ENCODE measurements around the gene DOCK4. TPM values are rescaled to one million over a fixed set of nuclear protein-coding genes. Genes with fewer than 3 reads are reported as not detected.

DOCK4 gene
- total and polyA plus RNA-seq, 4 donors = 7.2 to 48.9 (median 12.8) TPM

DNA sequence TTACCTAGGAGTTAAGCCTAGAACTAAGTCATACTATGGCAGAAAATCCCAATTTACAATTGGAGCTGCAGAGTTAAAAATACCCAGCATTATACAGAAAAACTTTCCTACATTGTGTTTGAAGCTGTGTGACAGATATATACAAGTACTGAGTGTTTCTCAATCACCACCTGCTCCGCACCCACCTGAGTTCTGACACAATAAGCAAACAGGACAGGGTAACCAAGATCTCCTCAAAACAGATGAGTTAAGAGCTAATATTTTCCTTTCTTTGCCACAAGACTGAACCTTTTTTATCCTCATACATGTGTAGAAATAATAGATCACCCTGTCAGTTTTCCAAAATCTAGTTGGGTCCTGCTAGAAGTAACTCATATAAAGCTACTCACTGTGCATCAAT lies 186.3 kb downstream of the DOCK4 start (continued):
- TF ChIP-seq JUND (IDR thresholded peaks at IDR 0.05) (peak in 1 of 2 donors; percentile 49), SP1 (IDR thresholded peaks at IDR 0.05) (peak; percentile 25)

DNA sequence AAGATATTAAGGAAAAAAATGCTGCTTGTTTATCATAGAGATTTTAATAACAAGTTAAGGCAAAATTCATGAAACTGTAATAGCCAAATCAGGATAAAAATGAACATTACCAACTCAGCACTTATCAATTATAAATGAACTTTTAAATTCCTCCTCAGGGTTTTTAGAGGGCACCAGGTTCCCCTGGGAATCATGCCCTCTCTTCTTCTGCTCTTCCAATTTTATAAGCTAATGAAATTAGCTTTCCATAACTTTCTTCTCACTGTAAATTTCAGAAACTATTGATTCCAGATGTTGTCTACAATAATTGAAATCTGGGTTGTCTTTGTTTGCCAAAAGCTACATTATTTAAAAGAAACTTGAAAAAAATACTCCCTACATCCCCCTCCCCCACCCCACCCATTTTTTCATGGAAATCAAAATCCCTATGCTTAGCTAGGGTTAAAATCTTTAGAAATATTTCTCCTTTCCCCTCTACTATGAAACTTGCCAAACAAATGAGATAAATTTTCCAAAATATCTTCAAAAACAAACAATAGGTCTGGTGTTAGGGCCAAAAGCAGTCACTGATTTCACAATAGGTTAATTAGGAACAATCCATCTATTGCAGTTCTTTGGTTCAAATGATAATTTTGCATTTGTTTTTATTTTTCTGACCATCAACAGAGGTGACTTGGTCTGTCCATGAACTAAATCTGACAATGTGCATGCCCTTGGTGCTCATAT lies 187.7 kb downstream of the DOCK4 start:
- H3K9ac ChIP-seq (ENCODE audit: low read depth in 1 of 2, low read length in 2 of 2) = no peak overlapping the region
- H3K9me3 ChIP-seq (ENCODE audit: control insufficient read depth in 4 of 4, low read length in 3 of 4) = no peaks in the 10 kb centered on the region
- H3K27ac ChIP-seq (ENCODE audit: low read depth in 1 of 2, low read length in 2 of 2) = peak overlapping the region; percentile 27 to 42
- no peak overlapping the region for H3K4me3 ChIP-seq (ENCODE audit: low read depth in 1 of 3, low read length in 3 of 3)
- H3K27me3 ChIP-seq (ENCODE audit: control insufficient read depth in 4 of 4, insufficient read depth in 4 of 4, low read length in 3 of 4) = no peaks in the 10 kb centered on the region
- no peaks in the 10 kb centered on the region for H3K36me3 ChIP-seq (ENCODE audit: control insufficient read depth in 4 of 4, insufficient read depth in 3 of 4, low read depth in 1 of 4, low read length in 3 of 4)
- DNase-seq (ENCODE audit: low spot score) = no peak
- peaks cover 4 to 20% (median 16%) of the 10 kb centered on the region in 4 donors for H3K4me1 ChIP-seq (ENCODE audit: control insufficient read depth in 4 of 4, insufficient read depth in 4 of 4, low read length in 3 of 4)
- peak in 1 of 2 donors; percentile 49 for TF ChIP-seq HNF4A (conservative IDR thresholded peaks at IDR 0.05)
- peak in 1 of 2 donors; percentile 12 for TF ChIP-seq JUND (IDR thresholded peaks at IDR 0.05)
- TF ChIP-seq, protein P1, sequence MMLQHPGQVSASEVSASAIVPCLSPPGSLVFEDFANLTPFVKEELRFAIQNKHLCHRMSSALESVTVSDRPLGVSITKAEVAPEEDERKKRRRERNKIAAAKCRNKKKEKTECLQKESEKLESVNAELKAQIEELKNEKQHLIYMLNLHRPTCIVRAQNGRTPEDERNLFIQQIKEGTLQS (IDR thresholded peaks at IDR 0.05) = no peak
- peak; percentile 34 for TF ChIP-seq NR2F2 (IDR thresholded peaks at IDR 0.05)
- no peak for TF ChIP-seq RAD21 (IDR thresholded peaks at IDR 0.05)
- TF ChIP-seq FOXA1 (IDR thresholded peaks at IDR 0.05) = no peak
- no peak for TF ChIP-seq TAF1 (conservative IDR thresholded peaks at IDR 0.05)
- peak; percentile 33 to 70 for TF ChIP-seq RXRA (IDR thresholded peaks at IDR 0.05)

DNA sequence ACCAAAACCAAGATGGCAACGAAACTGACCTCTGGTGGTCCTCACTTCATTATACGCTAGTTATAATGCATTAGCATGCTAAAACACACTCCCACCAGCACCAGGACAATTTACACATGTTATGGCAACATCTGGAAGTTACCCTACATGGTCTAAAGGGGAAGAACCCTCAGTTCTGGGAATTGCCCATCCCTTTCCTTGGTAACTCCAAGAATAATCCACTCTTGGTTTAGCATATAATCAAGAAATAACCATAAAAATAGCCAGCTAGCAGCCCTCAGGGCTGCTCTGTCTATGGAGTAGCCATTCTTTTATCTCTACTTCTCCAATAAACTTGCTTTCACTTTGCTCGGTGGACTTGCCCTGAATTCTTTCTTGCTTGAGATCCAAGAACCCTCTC lies 191.1 kb downstream of the DOCK4 start:
- DNase-seq (ENCODE audit: low spot score) = no peak
- Histone ChIP-seq H3K4me1 (ENCODE audit: control insufficient read depth in 4 of 4, insufficient read depth in 4 of 4, low read length in 3 of 4) (peaks cover under 1 to 18% (median 14%) of the 10 kb centered on the region in 4 donors), H3K4me3 (ENCODE audit: low read depth in 1 of 3, low read length in 3 of 3) (no peak overlapping the region), H3K27ac (ENCODE audit: low read depth in 1 of 2, low read length in 2 of 2) (no peak overlapping the region), H3K27me3 (ENCODE audit: control insufficient read depth in 4 of 4, insufficient read depth in 4 of 4, low read length in 3 of 4) (no peaks in the 10 kb centered on the region), H3K9me3 (ENCODE audit: control insufficient read depth in 4 of 4, low read length in 3 of 4) (no peaks in the 10 kb centered on the region), H3K36me3 (ENCODE audit: control insufficient read depth in 4 of 4, insufficient read depth in 3 of 4, low read depth in 1 of 4, low read length in 3 of 4) (no peaks in the 10 kb centered on the region), H3K9ac (ENCODE audit: low read depth in 1 of 2, low read length in 2 of 2) (no peak overlapping the region)
- no peak for TF ChIP-seq HNF4G (IDR thresholded peaks at IDR 0.05)
- TF ChIP-seq GABPA (IDR thresholded peaks at IDR 0.05 in 1 of 2, conservative IDR thresholded peaks at IDR 0.05 in 1 of 2) = no peak
- TF ChIP-seq, protein P2, sequence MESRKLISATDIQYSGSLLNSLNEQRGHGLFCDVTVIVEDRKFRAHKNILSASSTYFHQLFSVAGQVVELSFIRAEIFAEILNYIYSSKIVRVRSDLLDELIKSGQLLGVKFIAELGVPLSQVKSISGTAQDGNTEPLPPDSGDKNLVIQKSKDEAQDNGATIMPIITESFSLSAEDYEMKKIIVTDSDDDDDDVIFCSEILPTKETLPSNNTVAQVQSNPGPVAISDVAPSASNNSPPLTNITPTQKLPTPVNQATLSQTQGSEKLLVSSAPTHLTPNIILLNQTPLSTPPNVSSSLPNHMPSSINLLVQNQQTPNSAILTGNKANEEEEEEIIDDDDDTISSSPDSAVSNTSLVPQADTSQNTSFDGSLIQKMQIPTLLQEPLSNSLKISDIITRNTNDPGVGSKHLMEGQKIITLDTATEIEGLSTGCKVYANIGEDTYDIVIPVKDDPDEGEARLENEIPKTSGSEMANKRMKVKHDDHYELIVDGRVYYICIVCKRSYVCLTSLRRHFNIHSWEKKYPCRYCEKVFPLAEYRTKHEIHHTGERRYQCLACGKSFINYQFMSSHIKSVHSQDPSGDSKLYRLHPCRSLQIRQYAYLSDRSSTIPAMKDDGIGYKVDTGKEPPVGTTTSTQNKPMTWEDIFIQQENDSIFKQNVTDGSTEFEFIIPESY (IDR thresholded peaks at IDR 0.05) = no peak
- TF ChIP-seq FOXA1 (IDR thresholded peaks at IDR 0.05) = no peak
- no peak for TF ChIP-seq FOXA2 (IDR thresholded peaks at IDR 0.05)
- no peak for TF ChIP-seq EGR1 (IDR thresholded peaks at IDR 0.05; ENCODE audit: low read depth in 2 of 2)
- no peak for TF ChIP-seq RXRA (IDR thresholded peaks at IDR 0.05)
- TF ChIP-seq, protein P3, sequence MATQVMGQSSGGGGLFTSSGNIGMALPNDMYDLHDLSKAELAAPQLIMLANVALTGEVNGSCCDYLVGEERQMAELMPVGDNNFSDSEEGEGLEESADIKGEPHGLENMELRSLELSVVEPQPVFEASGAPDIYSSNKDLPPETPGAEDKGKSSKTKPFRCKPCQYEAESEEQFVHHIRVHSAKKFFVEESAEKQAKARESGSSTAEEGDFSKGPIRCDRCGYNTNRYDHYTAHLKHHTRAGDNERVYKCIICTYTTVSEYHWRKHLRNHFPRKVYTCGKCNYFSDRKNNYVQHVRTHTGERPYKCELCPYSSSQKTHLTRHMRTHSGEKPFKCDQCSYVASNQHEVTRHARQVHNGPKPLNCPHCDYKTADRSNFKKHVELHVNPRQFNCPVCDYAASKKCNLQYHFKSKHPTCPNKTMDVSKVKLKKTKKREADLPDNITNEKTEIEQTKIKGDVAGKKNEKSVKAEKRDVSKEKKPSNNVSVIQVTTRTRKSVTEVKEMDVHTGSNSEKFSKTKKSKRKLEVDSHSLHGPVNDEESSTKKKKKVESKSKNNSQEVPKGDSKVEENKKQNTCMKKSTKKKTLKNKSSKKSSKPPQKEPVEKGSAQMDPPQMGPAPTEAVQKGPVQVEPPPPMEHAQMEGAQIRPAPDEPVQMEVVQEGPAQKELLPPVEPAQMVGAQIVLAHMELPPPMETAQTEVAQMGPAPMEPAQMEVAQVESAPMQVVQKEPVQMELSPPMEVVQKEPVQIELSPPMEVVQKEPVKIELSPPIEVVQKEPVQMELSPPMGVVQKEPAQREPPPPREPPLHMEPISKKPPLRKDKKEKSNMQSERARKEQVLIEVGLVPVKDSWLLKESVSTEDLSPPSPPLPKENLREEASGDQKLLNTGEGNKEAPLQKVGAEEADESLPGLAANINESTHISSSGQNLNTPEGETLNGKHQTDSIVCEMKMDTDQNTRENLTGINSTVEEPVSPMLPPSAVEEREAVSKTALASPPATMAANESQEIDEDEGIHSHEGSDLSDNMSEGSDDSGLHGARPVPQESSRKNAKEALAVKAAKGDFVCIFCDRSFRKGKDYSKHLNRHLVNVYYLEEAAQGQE (IDR thresholded peaks at IDR 0.05) = no peak
- no peak for TF ChIP-seq RAD21 (IDR thresholded peaks at IDR 0.05)
- no peak for TF ChIP-seq TAF1 (conservative IDR thresholded peaks at IDR 0.05)
- no peak for TF ChIP-seq JUND (IDR thresholded peaks at IDR 0.05)
- TF ChIP-seq HNF4A (conservative IDR thresholded peaks at IDR 0.05) = no peak
- TF ChIP-seq, protein P4, sequence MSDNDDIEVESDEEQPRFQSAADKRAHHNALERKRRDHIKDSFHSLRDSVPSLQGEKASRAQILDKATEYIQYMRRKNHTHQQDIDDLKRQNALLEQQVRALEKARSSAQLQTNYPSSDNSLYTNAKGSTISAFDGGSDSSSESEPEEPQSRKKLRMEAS (IDR thresholded peaks at IDR 0.05) = no peak
- no peak for TF ChIP-seq SP1 (IDR thresholded peaks at IDR 0.05)
- no peak for TF ChIP-seq YY1 (IDR thresholded peaks at IDR 0.05)
- 91% methylated on average over 3 of the region's 3 CpGs for WGBS

All from liver (tissue), 9 donors.